HG03439 (cell line): ENCODE data around the gene ETS2.

ENCODE experiments used
- ATAC-seq: cut with Tn5 transposase; IDR thresholded peaks from one replicate; pipeline ENCODE4 v1.9.1; 2021; ENCODE audit warnings: mild to moderate bottlenecking, moderate library complexity; ENCODE audit not compliant: unreplicated experiment

The ETS2 gene

GRCh38 chr21:38800046-38800758, 5.5 kb upstream of the ETS2 start:
- ATAC-seq = no peak

GRCh38 chr21:38800924-38801744, 4.6 kb upstream of the ETS2 start:
- no peak for ATAC-seq

- ATAC-seq = no peak
Measured at GRCh38 chr21:38802050-38803026, 3.4 kb upstream of the ETS2 start.

GRCh38 chr21:38803075-38803660, 2.6 kb upstream of the ETS2 start:
- ATAC-seq = no peak

- no peak for ATAC-seq
Measured at GRCh38 chr21:38804030-38804788, 1.5 kb upstream of the ETS2 start.

GRCh38 chr21:38804789-38805327, 871 bp upstream of the ETS2 start:
- ATAC-seq = no peak

- peak; percentile 11 for ATAC-seq
Measured at GRCh38 chr21:38806153-38806941, 618 bp downstream of the ETS2 start.

GRCh38 chr21:38806942-38807284, 1.2 kb downstream of the ETS2 start:
- no peak for ATAC-seq

- ATAC-seq = no peak
Measured at GRCh38 chr21:38807441-38807871, 1.7 kb downstream of the ETS2 start.

GRCh38 chr21:38807986-38808385, 2.3 kb downstream of the ETS2 start:
- ATAC-seq = no peak

- no peak for ATAC-seq
Measured at GRCh38 chr21:38809198-38809878, 3.6 kb downstream of the ETS2 start.

- ATAC-seq = no peak
Measured at GRCh38 chr21:38810034-38810825, 4.5 kb downstream of the ETS2 start.

- ATAC-seq = no peak
Measured at GRCh38 chr21:38810826-38811164, 5.1 kb downstream of the ETS2 start.

- no peak for ATAC-seq
Measured at GRCh38 chr21:38811257-38811656, 5.5 kb downstream of the ETS2 start.

- no peak for ATAC-seq
Measured at GRCh38 chr21:38813143-38813542, 7.4 kb downstream of the ETS2 start.

GRCh38 chr21:38813547-38813946, 7.8 kb downstream of the ETS2 start:
- no peak for ATAC-seq

GRCh38 chr21:38814126-38815059, 8.7 kb downstream of the ETS2 start:
- ATAC-seq = no peak
